Activated naive CD8-positive, alpha-beta T cell treated with anti-CD3 and anti-CD28 coated beads for 36 hours (primary cell): ENCODE results near the gene DENND1A. TPM values are rescaled to one million over a fixed set of nuclear protein-coding genes. Genes with fewer than 3 reads are reported as not detected.

ENCODE experiments used
- DNase-seq: peaks from one replicate; pipeline ENCODE4 v3.0.0; 2021
- H3K27ac Mint-ChIP-seq: one replicate; pipeline ENCODE4 v1.8.0; 2022; ENCODE audit warnings: mild to moderate bottlenecking, moderate library complexity, mixed read lengths
- H3K27me3 Mint-ChIP-seq: one replicate; pipeline ENCODE4 v1.8.0; 2022; ENCODE audit warnings: mild to moderate bottlenecking, mixed read lengths
- H3K36me3 Mint-ChIP-seq: one replicate; pipeline ENCODE4 v1.8.0; 2021; ENCODE audit warnings: mild to moderate bottlenecking, mixed read lengths
- H3K4me1 Mint-ChIP-seq: one replicate; pipeline ENCODE4 v1.8.0; 2021; ENCODE audit warnings: mixed read lengths
- H3K4me3 Mint-ChIP-seq: one replicate; pipeline ENCODE4 v1.8.0; 2022; ENCODE audit warnings: mild to moderate bottlenecking, moderate library complexity, mixed read lengths
- H3K9me3 Mint-ChIP-seq: one replicate; pipeline ENCODE4 v1.8.0; 2022; ENCODE audit warnings: mixed read lengths
- total RNA-seq, 2 experiments: library from RNA; stranded (reverse); gene quantifications; one replicate each; pipeline ENCODE4 v1.2.3, GENCODE V29; 2021

DENND1A gene
- total RNA-seq, 2 experiments from 2014 or later: 21.3 to 22.1 TPM

- Mint-ChIP-seq H3K36me3 (no peaks in the 10 kb centered on the region), H3K9me3 (no peaks in the 10 kb centered on the region), H3K4me3 (no peak overlapping the region), H3K4me1 (no peaks in the 10 kb centered on the region), H3K27me3 (no peaks in the 10 kb centered on the region), H3K27ac (no peak overlapping the region)
- DNase-seq: no peak
Observed at GRCh38 chr9:123488722-123489321, 441.1 kb downstream of the DENND1A start.

- Mint-ChIP-seq H3K4me1 (no peaks in the 10 kb centered on the region), H3K36me3 (no peaks in the 10 kb centered on the region), H3K27ac (no peak overlapping the region), H3K4me3 (no peak overlapping the region), H3K27me3 (no peaks in the 10 kb centered on the region), H3K9me3 (no peaks in the 10 kb centered on the region)
- DNase-seq: no peak
Observed at GRCh38 chr9:123487944-123488548, 441.9 kb downstream of the DENND1A start.

GRCh38 chr9:123486431-123486830, 443.5 kb downstream of the DENND1A start:
- H3K9me3 Mint-ChIP-seq: no peaks in the 10 kb centered on the region
- H3K4me1 Mint-ChIP-seq: no peaks in the 10 kb centered on the region

GRCh38 chr9:123485216-123485615, 444.7 kb downstream of the DENND1A start:
- Mint-ChIP-seq H3K27ac (no peak overlapping the region), H3K36me3 (no peaks in the 10 kb centered on the region), H3K27me3 (no peaks in the 10 kb centered on the region), H3K4me1 (no peaks in the 10 kb centered on the region), H3K9me3 (no peaks in the 10 kb centered on the region), H3K4me3 (no peak overlapping the region)
- no peak for DNase-seq

More at GRCh38 chr9:123486431-123486830, 443.5 kb downstream of the DENND1A start:
- no peak for DNase-seq
- no peak overlapping the region for H3K27ac Mint-ChIP-seq
- no peaks in the 10 kb centered on the region for H3K36me3 Mint-ChIP-seq
- H3K27me3 Mint-ChIP-seq: no peaks in the 10 kb centered on the region
- no peak overlapping the region for H3K4me3 Mint-ChIP-seq

- no peak overlapping the region for H3K4me3 Mint-ChIP-seq
- H3K36me3 Mint-ChIP-seq: no peaks in the 10 kb centered on the region
- no peaks in the 10 kb centered on the region for H3K4me1 Mint-ChIP-seq
- H3K27ac Mint-ChIP-seq: no peak overlapping the region
- DNase-seq: no peak
- H3K9me3 Mint-ChIP-seq: no peaks in the 10 kb centered on the region
- no peaks in the 10 kb centered on the region for H3K27me3 Mint-ChIP-seq
Observed at GRCh38 chr9:123484130-123484529, 445.8 kb downstream of the DENND1A start.

GRCh38 chr9:123483191-123483803, 446.6 kb downstream of the DENND1A start:
- Mint-ChIP-seq H3K27me3 (no peaks in the 10 kb centered on the region), H3K4me1 (no peaks in the 10 kb centered on the region), H3K27ac (no peak overlapping the region), H3K4me3 (no peak overlapping the region), H3K36me3 (no peaks in the 10 kb centered on the region), H3K9me3 (no peaks in the 10 kb centered on the region)
- no peak for DNase-seq

GRCh38 chr9:123482295-123482968, 447.5 kb downstream of the DENND1A start:
- no peak overlapping the region for H3K4me3 Mint-ChIP-seq

GRCh38 chr9:123481209-123481865, 448.6 kb downstream of the DENND1A start:
- no peak overlapping the region for H3K27ac Mint-ChIP-seq
- H3K4me3 Mint-ChIP-seq: no peak overlapping the region
- no peaks in the 10 kb centered on the region for H3K36me3 Mint-ChIP-seq
- no peak for DNase-seq
- no peaks in the 10 kb centered on the region for H3K9me3 Mint-ChIP-seq
- no peaks in the 10 kb centered on the region for H3K27me3 Mint-ChIP-seq
- no peaks in the 10 kb centered on the region for H3K4me1 Mint-ChIP-seq

More at GRCh38 chr9:123482295-123482968, 447.5 kb downstream of the DENND1A start:
- Mint-ChIP-seq H3K36me3 (no peaks in the 10 kb centered on the region), H3K27ac (no peak overlapping the region), H3K27me3 (no peaks in the 10 kb centered on the region), H3K4me1 (no peaks in the 10 kb centered on the region), H3K9me3 (no peaks in the 10 kb centered on the region)
- no peak for DNase-seq

- H3K9me3 Mint-ChIP-seq: no peaks in the 10 kb centered on the region
- DNase-seq: no peak
- H3K27ac Mint-ChIP-seq: no peak overlapping the region
- no peaks in the 10 kb centered on the region for H3K27me3 Mint-ChIP-seq
- H3K4me1 Mint-ChIP-seq: no peaks in the 10 kb centered on the region
- H3K36me3 Mint-ChIP-seq: no peaks in the 10 kb centered on the region
- no peak overlapping the region for H3K4me3 Mint-ChIP-seq
Observed at GRCh38 chr9:123480791-123481190, 449.1 kb downstream of the DENND1A start.

- no peaks in the 10 kb centered on the region for H3K36me3 Mint-ChIP-seq
- no peak overlapping the region for H3K27ac Mint-ChIP-seq
- H3K4me3 Mint-ChIP-seq: no peak overlapping the region
- H3K4me1 Mint-ChIP-seq: no peaks in the 10 kb centered on the region
- no peak for DNase-seq
- no peaks in the 10 kb centered on the region for H3K27me3 Mint-ChIP-seq
- H3K9me3 Mint-ChIP-seq: no peaks in the 10 kb centered on the region
Observed at GRCh38 chr9:123480096-123480495, 449.8 kb downstream of the DENND1A start.

GRCh38 chr9:123478967-123479602, 450.8 kb downstream of the DENND1A start:
- Mint-ChIP-seq H3K9me3 (no peaks in the 10 kb centered on the region), H3K36me3 (no peaks in the 10 kb centered on the region), H3K27me3 (no peaks in the 10 kb centered on the region), H3K4me1 (no peaks in the 10 kb centered on the region), H3K27ac (no peak overlapping the region), H3K4me3 (no peak overlapping the region)
- no peak for DNase-seq

- no peak overlapping the region for H3K4me3 Mint-ChIP-seq
- H3K36me3 Mint-ChIP-seq: no peaks in the 10 kb centered on the region
- H3K27me3 Mint-ChIP-seq: no peaks in the 10 kb centered on the region
- DNase-seq: no peak
- H3K4me1 Mint-ChIP-seq: no peaks in the 10 kb centered on the region
- no peaks in the 10 kb centered on the region for H3K9me3 Mint-ChIP-seq
- no peak overlapping the region for H3K27ac Mint-ChIP-seq
Observed at GRCh38 chr9:123478160-123478559, 451.8 kb downstream of the DENND1A start.

GRCh38 chr9:123475407-123475806, 454.5 kb downstream of the DENND1A start:
- Mint-ChIP-seq H3K9me3 (no peaks in the 10 kb centered on the region), H3K27ac (no peak overlapping the region), H3K27me3 (no peaks in the 10 kb centered on the region), H3K4me1 (no peaks in the 10 kb centered on the region), H3K4me3 (no peak overlapping the region), H3K36me3 (no peaks in the 10 kb centered on the region)
- no peak for DNase-seq

GRCh38 chr9:123472862-123473614, 456.9 kb downstream of the DENND1A start:
- H3K27ac Mint-ChIP-seq: no peak overlapping the region
- no peak for DNase-seq
- no peak overlapping the region for H3K4me3 Mint-ChIP-seq
- H3K9me3 Mint-ChIP-seq: no peaks in the 10 kb centered on the region
- no peaks in the 10 kb centered on the region for H3K36me3 Mint-ChIP-seq
- no peaks in the 10 kb centered on the region for H3K4me1 Mint-ChIP-seq
- H3K27me3 Mint-ChIP-seq: no peaks in the 10 kb centered on the region
